ENCODE data around the gene CEACAM21. TPM values are rescaled to one million over a fixed set of nuclear protein-coding genes. Genes with fewer than 3 reads are reported as not detected.

CEACAM21 gene
- total RNA-seq, 2 experiments from 2014 or later, result 75.4 to 75.5 TPM

DNA sequence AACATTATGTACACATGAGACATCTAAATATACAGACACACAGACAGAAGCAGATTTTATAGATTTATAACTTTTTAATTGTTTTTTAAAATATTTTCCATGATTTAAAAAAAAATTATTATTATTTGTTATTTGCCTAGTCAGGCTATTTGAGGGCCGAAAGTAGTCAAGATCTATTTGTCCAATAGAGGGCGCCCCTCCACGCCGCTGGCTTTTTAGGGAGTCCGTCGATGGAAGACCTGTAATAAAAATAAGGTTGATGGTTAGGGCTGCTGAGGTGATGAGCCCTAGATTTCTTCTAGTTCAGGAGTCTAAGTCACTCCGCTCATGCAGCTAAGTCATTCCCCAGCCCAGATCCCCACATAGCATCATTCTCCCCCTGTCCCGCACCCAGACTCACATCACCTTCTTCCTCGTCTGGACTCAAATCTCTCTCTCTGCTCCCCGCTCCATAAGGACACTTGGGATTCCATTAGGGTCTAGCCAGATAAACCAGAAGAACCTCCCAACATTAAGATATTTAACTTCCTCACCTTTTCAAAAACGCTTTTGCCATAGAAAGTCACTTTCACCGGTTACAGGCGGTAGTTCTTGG is 33.9 kb upstream of the CEACAM21 start:
- Mint-ChIP-seq H3K4me1 (peaks cover 51% of the 10 kb centered on the region), H3K27ac (peak overlapping the region; percentile 78), H3K4me3 (peak overlapping the region; percentile 33), H3K27me3 (no peaks in the 10 kb centered on the region), H3K36me3 (no peaks in the 10 kb centered on the region), H3K9me3 (no peaks in the 10 kb centered on the region)
- DNase-seq (peak; percentile 76), ATAC-seq (ENCODE audit: low read depth) (no peak)
- POLR2A ChIA-PET, result interaction anchor here (0.6 to 13.2 kb wide), 4 partner anchors 7 to 161 kb away, joined by 3 to 275 read pairs (median 5); no protein-coding TSS in a partner anchor

- peak overlapping the region; percentile 21 for H3K4me3 Mint-ChIP-seq
- POLR2A ChIA-PET, result interaction anchor here (0.6 to 13.2 kb wide), 3 partner anchors 11 to 161 kb away, joined by 3 to 275 read pairs (median 6); no protein-coding TSS in a partner anchor
- H3K4me1 Mint-ChIP-seq, result peaks cover 53% of the 10 kb centered on the region
- H3K27me3 Mint-ChIP-seq, result no peaks in the 10 kb centered on the region
- H3K36me3 Mint-ChIP-seq, result no peaks in the 10 kb centered on the region
- no peak for DNase-seq
- H3K27ac Mint-ChIP-seq, result peak overlapping the region; percentile 78
- ATAC-seq (ENCODE audit: low read depth), result no peak
- no peaks in the 10 kb centered on the region for H3K9me3 Mint-ChIP-seq
Observed at GRCh38 chr19:41542622-41543021, 33.3 kb upstream of the CEACAM21 start.

DNA sequence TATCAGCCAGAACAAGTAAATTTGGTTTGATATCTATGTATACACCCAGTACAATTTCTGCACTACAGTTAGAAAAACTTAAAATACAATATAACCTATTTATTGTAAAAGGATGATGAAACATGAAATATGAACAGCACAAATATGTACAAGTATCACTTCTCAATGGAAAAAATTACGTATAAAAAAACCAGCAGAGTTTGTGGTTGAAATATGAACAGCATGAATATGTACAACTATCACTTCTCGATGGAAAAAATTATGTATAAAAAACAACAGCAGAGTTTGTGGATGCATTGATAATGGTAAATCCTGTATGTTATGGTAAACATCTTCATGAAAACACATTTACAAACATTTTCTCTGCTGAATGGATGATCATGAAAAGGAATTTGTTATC is 32.4 kb upstream of the CEACAM21 start:
- H3K36me3 Mint-ChIP-seq, result no peaks in the 10 kb centered on the region
- peak overlapping the region; percentile 85 for H3K27ac Mint-ChIP-seq
- H3K27me3 Mint-ChIP-seq, result no peaks in the 10 kb centered on the region
- POLR2A ChIA-PET, result interaction anchor here (0.9 to 13.2 kb wide), 3 partner anchors 10 to 16 kb away, joined by 3 to 275 read pairs (median 9); no protein-coding TSS in a partner anchor
- H3K4me1 Mint-ChIP-seq, result peaks cover 53% of the 10 kb centered on the region
- ATAC-seq (ENCODE audit: low read depth), result no peak
- no peaks in the 10 kb centered on the region for H3K9me3 Mint-ChIP-seq
- no peak overlapping the region for H3K4me3 Mint-ChIP-seq
- no peak for DNase-seq

DNA sequence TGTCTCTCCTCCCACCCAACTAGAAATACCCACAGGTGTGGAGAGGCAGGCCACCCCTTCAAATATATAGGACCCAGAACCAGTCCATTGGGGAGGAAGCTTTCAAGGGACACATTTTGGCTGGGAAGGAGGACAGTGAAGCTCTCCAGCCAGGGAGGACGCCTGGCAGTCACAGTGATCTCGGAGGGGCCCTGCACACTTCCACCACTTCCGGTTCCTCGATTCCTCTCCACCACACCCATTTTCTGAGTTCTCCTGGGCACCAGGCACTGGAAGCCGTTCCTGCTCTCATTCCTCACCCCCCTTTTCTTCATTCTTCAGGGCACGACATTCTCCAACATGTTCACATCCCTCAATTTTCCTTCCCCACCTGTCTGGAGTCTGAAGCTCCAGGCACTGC is 30.4 kb upstream of the CEACAM21 start:
- Mint-ChIP-seq H3K4me3 (peak overlapping the region; percentile 88), H3K9me3 (no peaks in the 10 kb centered on the region), H3K36me3 (peaks cover 9% of the 10 kb centered on the region), H3K4me1 (peaks cover 55% of the 10 kb centered on the region), H3K27ac (peak overlapping the region; percentile 96), H3K27me3 (no peaks in the 10 kb centered on the region)
- ATAC-seq (ENCODE audit: low read depth) (no peak), DNase-seq (no peak)
- POLR2A ChIA-PET, result interaction anchor here (0.9 to 13.2 kb wide), 6 partner anchors 14 to 31 kb away, joined by 4 to 275 read pairs (median 10); partner anchors contain the start of gene CEACAM21

DNA sequence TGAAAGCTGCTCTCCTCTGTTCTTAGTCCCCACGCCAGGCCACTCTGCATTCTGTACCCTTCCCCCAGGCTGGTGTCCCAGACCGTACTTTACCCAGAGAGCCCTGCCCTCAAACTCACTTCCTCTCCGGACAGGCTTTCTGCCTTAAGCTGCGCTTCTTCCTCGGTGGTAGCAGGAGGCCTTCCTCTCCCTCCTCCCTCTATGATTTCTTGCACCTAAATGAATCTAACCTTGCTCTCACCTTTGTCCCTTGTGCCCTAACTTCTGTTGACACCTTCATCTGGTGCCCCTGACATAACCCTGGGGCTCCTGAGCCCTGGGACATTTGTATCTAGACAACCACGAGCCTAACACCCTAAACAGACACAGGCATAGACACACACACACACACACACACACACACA is 29.6 kb upstream of the CEACAM21 start:
- no peaks in the 10 kb centered on the region for H3K9me3 Mint-ChIP-seq
- peak overlapping the region; percentile 88 for H3K4me3 Mint-ChIP-seq
- H3K27me3 Mint-ChIP-seq, result no peaks in the 10 kb centered on the region
- DNase-seq, result no peak
- POLR2A ChIA-PET, result interaction anchor here (0.7 to 13.2 kb wide), 7 partner anchors 13 to 89 kb away, joined by 3 to 275 read pairs (median 5); partner anchors contain the start of gene CEACAM21
- ATAC-seq (ENCODE audit: low read depth), result peak; percentile 34
- H3K4me1 Mint-ChIP-seq, result peaks cover 55% of the 10 kb centered on the region
- H3K36me3 Mint-ChIP-seq, result peaks cover 16% of the 10 kb centered on the region
- peak overlapping the region; percentile 96 for H3K27ac Mint-ChIP-seq

- peak overlapping the region; percentile 88 for H3K4me3 Mint-ChIP-seq
Observed at GRCh38 chr19:41546961-41547360, 29.0 kb upstream of the CEACAM21 start.

GRCh38 chr19:41547569-41547968 is 28.4 kb upstream of the CEACAM21 start:
- Mint-ChIP-seq H3K36me3 (peaks cover 24% of the 10 kb centered on the region), H3K4me3 (peak overlapping the region; percentile 20)

More at GRCh38 chr19:41546961-41547360, 29.0 kb upstream of the CEACAM21 start:
- H3K27me3 Mint-ChIP-seq, result no peaks in the 10 kb centered on the region
- DNase-seq (no peak), ATAC-seq (ENCODE audit: low read depth) (no peak)
- POLR2A ChIA-PET, result interaction anchor here (1.0 to 13.2 kb wide), 6 partner anchors 12 to 29 kb away, joined by 4 to 275 read pairs (median 10); partner anchors contain the start of gene CEACAM21
- no peaks in the 10 kb centered on the region for H3K9me3 Mint-ChIP-seq
- H3K27ac Mint-ChIP-seq, result peak overlapping the region; percentile 96
- H3K4me1 Mint-ChIP-seq, result peaks cover 55% of the 10 kb centered on the region
- H3K36me3 Mint-ChIP-seq, result peaks cover 20% of the 10 kb centered on the region

DNA sequence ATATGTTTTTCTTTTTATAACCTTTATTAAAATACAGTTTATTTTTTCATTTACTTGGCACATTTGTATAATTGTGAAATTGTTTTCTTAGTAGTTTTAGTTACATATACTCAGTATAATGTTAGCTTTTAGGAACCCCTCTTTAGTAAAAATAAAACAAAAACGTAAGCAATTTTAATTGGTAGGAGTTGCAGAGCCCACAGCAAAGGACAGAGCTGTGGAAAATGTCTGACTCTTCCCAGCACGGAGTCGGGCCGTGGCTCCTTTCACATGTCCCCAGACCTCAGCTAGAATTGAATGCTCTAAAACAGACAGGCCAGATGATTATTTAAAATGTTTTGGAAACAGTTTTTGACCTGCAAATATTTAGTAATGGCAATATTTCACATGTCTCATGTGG is 27.9 kb upstream of the CEACAM21 start:
- Mint-ChIP-seq H3K4me3 (peak overlapping the region; percentile 63), H3K27me3 (no peaks in the 10 kb centered on the region), H3K9me3 (no peaks in the 10 kb centered on the region), H3K27ac (peak overlapping the region; percentile 77), H3K36me3 (peaks cover 29% of the 10 kb centered on the region), H3K4me1 (peaks cover 48% of the 10 kb centered on the region)
- no peak for ATAC-seq (ENCODE audit: low read depth)
- POLR2A ChIA-PET, result interaction anchor here (1.9 to 13.2 kb wide), 7 partner anchors 11 to 108 kb away, joined by 6 to 275 read pairs (median 11); partner anchors contain the start of genes CEACAM21 and DMAC2
- DNase-seq, result no peak

More at GRCh38 chr19:41547569-41547968, 28.4 kb upstream of the CEACAM21 start:
- Mint-ChIP-seq H3K4me1 (peaks cover 49% of the 10 kb centered on the region), H3K27ac (peak overlapping the region; percentile 49), H3K27me3 (no peaks in the 10 kb centered on the region), H3K9me3 (no peaks in the 10 kb centered on the region)
- POLR2A ChIA-PET, result interaction anchor here (2.2 to 13.2 kb wide), 5 partner anchors 12 to 108 kb away, joined by 9 to 275 read pairs (median 13); partner anchors contain the start of genes CEACAM21 and DMAC2
- DNase-seq, result no peak
- ATAC-seq (ENCODE audit: low read depth), result no peak

- H3K27ac Mint-ChIP-seq, result peak overlapping the region; percentile 99
Observed at GRCh38 chr19:41548954-41549688, 26.8 kb upstream of the CEACAM21 start.

GRCh38 chr19:41549884-41550283 is 26.1 kb upstream of the CEACAM21 start:
- H3K4me3 Mint-ChIP-seq, result peak overlapping the region; percentile 93
- DNase-seq, result no peak

More at GRCh38 chr19:41548954-41549688, 26.8 kb upstream of the CEACAM21 start:
- Mint-ChIP-seq H3K4me1 (peaks cover 52% of the 10 kb centered on the region), H3K4me3 (peak overlapping the region; percentile 93), H3K9me3 (no peaks in the 10 kb centered on the region), H3K27me3 (no peaks in the 10 kb centered on the region), H3K36me3 (peaks cover 39% of the 10 kb centered on the region)
- ATAC-seq (ENCODE audit: low read depth), result peak; percentile 73
- DNase-seq, result peak; percentile 82
- POLR2A ChIA-PET, result interaction anchor here (0.6 to 13.2 kb wide), 21 partner anchors 8 to 337 kb away, joined by 3 to 275 read pairs (median 5); partner anchors contain the start of genes CEACAM21, DMAC2 and HNRNPUL1

GRCh38 chr19:41551212-41551610 is 24.8 kb upstream of the CEACAM21 start:
- Mint-ChIP-seq H3K4me1 (peaks cover 51% of the 10 kb centered on the region), H3K9me3 (no peaks in the 10 kb centered on the region), H3K27ac (peak overlapping the region; percentile 99), H3K36me3 (peaks cover 55% of the 10 kb centered on the region), H3K27me3 (no peaks in the 10 kb centered on the region), H3K4me3 (peak overlapping the region; percentile 93)
- DNase-seq (no peak), ATAC-seq (ENCODE audit: low read depth) (no peak)
- POLR2A ChIA-PET, result interaction anchor here (1.4 to 16.2 kb wide), 3 partner anchors 7 to 19 kb away, joined by 8 to 275 read pairs (median 35); no protein-coding TSS in a partner anchor

More at GRCh38 chr19:41549884-41550283, 26.1 kb upstream of the CEACAM21 start:
- POLR2A ChIA-PET, result interaction anchor here (0.8 to 13.2 kb wide), 14 partner anchors 9 to 335 kb away, joined by 3 to 275 read pairs (median 6); partner anchors contain the start of genes CEACAM21, DMAC2 and HNRNPUL1
- H3K36me3 Mint-ChIP-seq, result peaks cover 42% of the 10 kb centered on the region
- H3K9me3 Mint-ChIP-seq, result no peaks in the 10 kb centered on the region
- H3K27me3 Mint-ChIP-seq, result no peaks in the 10 kb centered on the region
- no peak for ATAC-seq (ENCODE audit: low read depth)
- H3K4me1 Mint-ChIP-seq, result peaks cover 51% of the 10 kb centered on the region
- H3K27ac Mint-ChIP-seq, result peak overlapping the region; percentile 99

DNA sequence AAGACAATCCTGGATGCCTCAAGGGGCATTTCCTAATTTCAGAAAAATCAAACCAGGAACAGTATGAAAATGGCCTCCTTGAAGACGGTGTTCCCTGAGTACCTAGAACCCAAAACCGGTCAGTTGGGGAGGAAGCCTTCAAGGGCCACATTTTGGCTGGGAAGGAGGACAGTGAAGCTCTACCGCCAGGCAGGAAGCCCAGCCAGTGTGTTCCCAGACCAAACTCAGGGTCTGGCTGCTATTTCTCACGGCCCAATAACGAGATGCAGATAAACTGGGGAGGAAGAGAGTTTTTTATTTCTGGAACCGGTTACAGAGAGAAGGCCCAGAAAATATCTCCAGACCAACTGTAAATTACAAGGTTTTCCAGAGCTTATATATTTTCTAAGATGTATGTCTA is 24.3 kb upstream of the CEACAM21 start:
- Mint-ChIP-seq H3K4me3 (peak overlapping the region; percentile 93), H3K36me3 (peaks cover 59% of the 10 kb centered on the region), H3K9me3 (no peaks in the 10 kb centered on the region), H3K4me1 (peaks cover 50% of the 10 kb centered on the region), H3K27ac (peak overlapping the region; percentile 99), H3K27me3 (no peaks in the 10 kb centered on the region)
- ATAC-seq (ENCODE audit: low read depth) (no peak), DNase-seq (no peak)
- POLR2A ChIA-PET, result interaction anchor here (1.4 to 16.2 kb wide), 3 partner anchors 7 to 20 kb away, joined by 8 to 275 read pairs (median 35); no protein-coding TSS in a partner anchor
